ENCODE results near the gene MAGI3.
"Not testable (repeated sequence)": the region's sequence is repeated elsewhere in the genome, so short reads cannot be mapped to it uniquely, and the experiment has no call there.

DNA sequence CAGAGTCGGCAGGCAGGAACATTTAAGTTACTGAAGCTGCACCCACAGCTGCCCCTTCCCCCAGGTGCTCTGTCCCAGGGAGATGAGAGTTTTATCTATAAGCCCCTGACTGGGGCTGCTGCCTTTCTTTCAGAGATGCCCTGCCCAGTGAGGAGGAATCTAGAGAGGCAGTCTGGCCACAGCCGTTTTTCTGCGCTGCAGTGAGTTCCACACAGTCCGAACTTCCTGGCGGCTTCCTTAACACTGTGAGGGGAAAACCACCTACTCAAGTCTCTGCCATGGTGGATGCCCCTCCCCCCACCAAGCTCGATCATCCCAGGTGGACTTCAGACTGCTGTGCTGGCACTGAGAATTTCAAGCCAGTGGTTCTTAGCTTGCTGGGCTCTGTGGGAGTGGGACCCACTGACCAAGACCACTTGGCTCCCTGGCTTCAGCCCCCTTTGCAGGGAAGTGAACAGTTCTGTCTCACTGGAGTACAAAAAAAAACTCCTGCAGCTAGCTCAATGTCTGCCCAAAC lies 185.5 kb downstream of the MAGI3 start:
- TF ChIP-seq, protein P1, sequence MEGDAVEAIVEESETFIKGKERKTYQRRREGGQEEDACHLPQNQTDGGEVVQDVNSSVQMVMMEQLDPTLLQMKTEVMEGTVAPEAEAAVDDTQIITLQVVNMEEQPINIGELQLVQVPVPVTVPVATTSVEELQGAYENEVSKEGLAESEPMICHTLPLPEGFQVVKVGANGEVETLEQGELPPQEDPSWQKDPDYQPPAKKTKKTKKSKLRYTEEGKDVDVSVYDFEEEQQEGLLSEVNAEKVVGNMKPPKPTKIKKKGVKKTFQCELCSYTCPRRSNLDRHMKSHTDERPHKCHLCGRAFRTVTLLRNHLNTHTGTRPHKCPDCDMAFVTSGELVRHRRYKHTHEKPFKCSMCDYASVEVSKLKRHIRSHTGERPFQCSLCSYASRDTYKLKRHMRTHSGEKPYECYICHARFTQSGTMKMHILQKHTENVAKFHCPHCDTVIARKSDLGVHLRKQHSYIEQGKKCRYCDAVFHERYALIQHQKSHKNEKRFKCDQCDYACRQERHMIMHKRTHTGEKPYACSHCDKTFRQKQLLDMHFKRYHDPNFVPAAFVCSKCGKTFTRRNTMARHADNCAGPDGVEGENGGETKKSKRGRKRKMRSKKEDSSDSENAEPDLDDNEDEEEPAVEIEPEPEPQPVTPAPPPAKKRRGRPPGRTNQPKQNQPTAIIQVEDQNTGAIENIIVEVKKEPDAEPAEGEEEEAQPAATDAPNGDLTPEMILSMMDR (IDR thresholded peaks at IDR 0.05; ENCODE audit: low read depth, low read length) = not testable (repeated sequence)
- not testable (repeated sequence) for TF ChIP-seq EZH2phosphoT487 (IDR thresholded peaks at IDR 0.05; ENCODE audit: low read depth)

All from OCI-LY3 (cell line).